Measurements from ENCODE around the gene CDC42BPB.

DNA sequence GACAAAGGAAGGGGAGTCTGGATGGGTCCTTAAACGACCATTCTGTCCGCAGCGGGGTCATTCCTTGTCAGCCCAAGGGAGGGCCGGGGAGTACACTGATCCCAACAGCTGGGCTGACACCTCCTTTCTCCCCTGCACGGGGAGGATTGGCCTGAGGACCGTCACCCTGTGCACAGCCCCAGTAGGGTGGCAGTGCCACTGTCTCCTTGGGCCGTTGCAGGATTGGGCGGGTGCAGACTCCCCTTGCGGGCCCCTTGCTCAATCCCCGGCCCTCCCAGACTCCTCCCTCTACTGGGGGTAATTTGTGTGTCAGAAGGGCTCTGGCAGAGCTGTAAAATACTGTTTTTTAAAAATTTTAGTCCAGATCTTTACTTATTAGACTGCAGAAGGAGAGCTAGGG lies 147.4 kb downstream of the CDC42BPB start:
- TF ChIP-seq, protein P1, sequence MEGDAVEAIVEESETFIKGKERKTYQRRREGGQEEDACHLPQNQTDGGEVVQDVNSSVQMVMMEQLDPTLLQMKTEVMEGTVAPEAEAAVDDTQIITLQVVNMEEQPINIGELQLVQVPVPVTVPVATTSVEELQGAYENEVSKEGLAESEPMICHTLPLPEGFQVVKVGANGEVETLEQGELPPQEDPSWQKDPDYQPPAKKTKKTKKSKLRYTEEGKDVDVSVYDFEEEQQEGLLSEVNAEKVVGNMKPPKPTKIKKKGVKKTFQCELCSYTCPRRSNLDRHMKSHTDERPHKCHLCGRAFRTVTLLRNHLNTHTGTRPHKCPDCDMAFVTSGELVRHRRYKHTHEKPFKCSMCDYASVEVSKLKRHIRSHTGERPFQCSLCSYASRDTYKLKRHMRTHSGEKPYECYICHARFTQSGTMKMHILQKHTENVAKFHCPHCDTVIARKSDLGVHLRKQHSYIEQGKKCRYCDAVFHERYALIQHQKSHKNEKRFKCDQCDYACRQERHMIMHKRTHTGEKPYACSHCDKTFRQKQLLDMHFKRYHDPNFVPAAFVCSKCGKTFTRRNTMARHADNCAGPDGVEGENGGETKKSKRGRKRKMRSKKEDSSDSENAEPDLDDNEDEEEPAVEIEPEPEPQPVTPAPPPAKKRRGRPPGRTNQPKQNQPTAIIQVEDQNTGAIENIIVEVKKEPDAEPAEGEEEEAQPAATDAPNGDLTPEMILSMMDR (conservative IDR thresholded peaks at IDR 0.05 in 1 of 2, IDR thresholded peaks at IDR 0.05 in 1 of 2; ENCODE audit: low read depth in 1 of 2, low read length in 2 of 2) = no peak
- no peak for TF ChIP-seq EZH2 (IDR thresholded peaks at IDR 0.05; ENCODE audit: low read length, missing control alignments)

Measured in fibroblast of lung (primary cell).